Heart left ventricle (tissue), 13 donors: ENCODE data around the gene TPK1.
"Not testable (repeated sequence)": the region's sequence is repeated elsewhere in the genome, so short reads cannot be mapped to it uniquely, and the experiment has no call there.

ENCODE experiments used
- POLR2A ChIP-seq, 2 donors: fragments of 450-650 bp; IDR thresholded peaks; one replicate each; pipeline ENCODE4 v1.6.1; 2017; ENCODE audit warnings: antibody characterized with exemption in 2 of 2, mild to moderate bottlenecking in 2 of 2, moderate library complexity in 2 of 2
- TF ChIP-seq, protein P1 (sequence below), 12 donors: fragments of 200-600 bp; sonication (generic) in 4 of 12; IDR thresholded peaks; one replicate each; pipeline versions ENCODE4 v1.5.0 to v1.8.0; 2018 to 2022; ENCODE audit warnings: antibody characterized with exemption in 12 of 12, mild to moderate bottlenecking in 5 of 12
- donor health status: ischemic (EF 13 %, LVEDD 7.1; RV severe dilation, severe dysfunction).
- donor health status: DM: no; HTN: yes; CAD: no.
- donor health status: DM: no; HTN: no; CAD: no.
- donor health status: ischemic (EF 25% LVEDD 6.9; RV normal size, moderate dysfunction).
- donor health status: ischemic (EF 25% LVEDD 5.7; RV mildly dilated, moderate dysfunction).
- donor health status: ischemic (EF 35%, LVEDD 5.7; RV mildly dilated, moderate dysfunction).
- donor health status: nonischemic (EF 11% LVEDD 7.7; RV severe dilation, severe dysfunction).
- donor health status: DM: yes; HTN: yes; CAD: no.
- donor health status: PGD.
- donor health status: ischemic (EF 29% LVEDD 5.4; RV normal size, mild dysfunction).
- donor health status: nonischemic (EF 23%, LVEDD 6.1; RV moderate dilation, normal function).

DNA sequence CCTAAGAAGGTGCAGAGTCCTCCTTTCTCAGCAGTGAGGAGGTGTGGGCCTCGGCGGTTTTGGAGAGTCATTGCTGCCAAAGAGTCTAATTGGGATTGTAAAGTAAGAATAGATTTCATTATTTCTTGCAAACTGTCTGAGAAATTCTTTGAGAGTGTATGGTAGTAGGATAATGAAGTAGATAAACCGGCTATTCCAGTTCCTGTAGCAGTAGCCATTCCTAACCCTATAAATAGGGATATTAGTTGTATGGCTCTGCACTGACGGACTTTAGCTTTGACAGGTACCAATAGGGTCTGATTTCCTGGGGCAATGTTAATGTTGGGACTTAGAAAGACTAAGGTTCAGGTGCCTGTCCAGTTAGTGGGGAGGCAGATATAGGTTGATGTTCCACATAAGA is 416.9 kb downstream of the TPK1 start:
- TF ChIP-seq, protein P1, sequence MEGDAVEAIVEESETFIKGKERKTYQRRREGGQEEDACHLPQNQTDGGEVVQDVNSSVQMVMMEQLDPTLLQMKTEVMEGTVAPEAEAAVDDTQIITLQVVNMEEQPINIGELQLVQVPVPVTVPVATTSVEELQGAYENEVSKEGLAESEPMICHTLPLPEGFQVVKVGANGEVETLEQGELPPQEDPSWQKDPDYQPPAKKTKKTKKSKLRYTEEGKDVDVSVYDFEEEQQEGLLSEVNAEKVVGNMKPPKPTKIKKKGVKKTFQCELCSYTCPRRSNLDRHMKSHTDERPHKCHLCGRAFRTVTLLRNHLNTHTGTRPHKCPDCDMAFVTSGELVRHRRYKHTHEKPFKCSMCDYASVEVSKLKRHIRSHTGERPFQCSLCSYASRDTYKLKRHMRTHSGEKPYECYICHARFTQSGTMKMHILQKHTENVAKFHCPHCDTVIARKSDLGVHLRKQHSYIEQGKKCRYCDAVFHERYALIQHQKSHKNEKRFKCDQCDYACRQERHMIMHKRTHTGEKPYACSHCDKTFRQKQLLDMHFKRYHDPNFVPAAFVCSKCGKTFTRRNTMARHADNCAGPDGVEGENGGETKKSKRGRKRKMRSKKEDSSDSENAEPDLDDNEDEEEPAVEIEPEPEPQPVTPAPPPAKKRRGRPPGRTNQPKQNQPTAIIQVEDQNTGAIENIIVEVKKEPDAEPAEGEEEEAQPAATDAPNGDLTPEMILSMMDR (IDR thresholded peaks at IDR 0.05), result not testable (repeated sequence)
- not testable (repeated sequence) for TF ChIP-seq POLR2A (IDR thresholded peaks at IDR 0.05)
